ENCODE results near the gene NAA80. TPM values are rescaled to one million over a fixed set of nuclear protein-coding genes. Genes with fewer than 3 reads are reported as not detected.

NAA80 gene
- total RNA-seq, 1 donor from 2014 or later, result 6.3 TPM

- H3K27ac ChIP-seq (ENCODE audit: low read depth, low read length), result peak overlapping the region; percentile 93
- H3K4me3 Mint-ChIP-seq (ENCODE audit: unreplicated experiment), result no peak overlapping the region
- peaks cover 32% of the 10 kb centered on the region for H3K4me1 ChIP-seq (ENCODE audit: insufficient read depth, low read length)
- H3K36me3 Mint-ChIP-seq (ENCODE audit: low read depth, unreplicated experiment), result peaks cover 9% of the 10 kb centered on the region
- DNase-seq (ENCODE audit: low read depth) (peak; percentile 67), FAIRE-seq (no peak)
- H3K9me3 Mint-ChIP-seq (ENCODE audit: unreplicated experiment), result no peaks in the 10 kb centered on the region
- H3K36me3 ChIP-seq (ENCODE audit: insufficient read depth, low read length), result peaks cover 20% of the 10 kb centered on the region
- H3K9ac ChIP-seq (ENCODE audit: low read length), result peak overlapping the region; percentile 92
- H3K27me3 Mint-ChIP-seq (ENCODE audit: low read depth, unreplicated experiment), result no peaks in the 10 kb centered on the region
- no peaks in the 10 kb centered on the region for H3K9me3 ChIP-seq (ENCODE audit: insufficient read depth, low read depth, low read length)
- H3K4me1 Mint-ChIP-seq (ENCODE audit: low read depth, unreplicated experiment), result peaks cover 21% of the 10 kb centered on the region
- TF ChIP-seq EZH2 (IDR thresholded peaks at IDR 0.05; ENCODE audit: insufficient read depth, low read length), result no peak
- TF ChIP-seq, protein P1, sequence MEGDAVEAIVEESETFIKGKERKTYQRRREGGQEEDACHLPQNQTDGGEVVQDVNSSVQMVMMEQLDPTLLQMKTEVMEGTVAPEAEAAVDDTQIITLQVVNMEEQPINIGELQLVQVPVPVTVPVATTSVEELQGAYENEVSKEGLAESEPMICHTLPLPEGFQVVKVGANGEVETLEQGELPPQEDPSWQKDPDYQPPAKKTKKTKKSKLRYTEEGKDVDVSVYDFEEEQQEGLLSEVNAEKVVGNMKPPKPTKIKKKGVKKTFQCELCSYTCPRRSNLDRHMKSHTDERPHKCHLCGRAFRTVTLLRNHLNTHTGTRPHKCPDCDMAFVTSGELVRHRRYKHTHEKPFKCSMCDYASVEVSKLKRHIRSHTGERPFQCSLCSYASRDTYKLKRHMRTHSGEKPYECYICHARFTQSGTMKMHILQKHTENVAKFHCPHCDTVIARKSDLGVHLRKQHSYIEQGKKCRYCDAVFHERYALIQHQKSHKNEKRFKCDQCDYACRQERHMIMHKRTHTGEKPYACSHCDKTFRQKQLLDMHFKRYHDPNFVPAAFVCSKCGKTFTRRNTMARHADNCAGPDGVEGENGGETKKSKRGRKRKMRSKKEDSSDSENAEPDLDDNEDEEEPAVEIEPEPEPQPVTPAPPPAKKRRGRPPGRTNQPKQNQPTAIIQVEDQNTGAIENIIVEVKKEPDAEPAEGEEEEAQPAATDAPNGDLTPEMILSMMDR (IDR thresholded peaks at IDR 0.05; ENCODE audit: insufficient read depth, low read depth, low read length), result peak; percentile 68
- H3K4me3 ChIP-seq (ENCODE audit: insufficient read depth, low read depth, low read length), result peak overlapping the region; percentile 55
- no peaks in the 10 kb centered on the region for H3K27me3 ChIP-seq (ENCODE audit: insufficient read depth, low read length)
- H4K20me1 ChIP-seq (ENCODE audit: insufficient read depth, low read length), result peaks cover 19% of the 10 kb centered on the region
- H3K27ac Mint-ChIP-seq (ENCODE audit: unreplicated experiment), result peak overlapping the region; percentile 87
- H3K79me2 ChIP-seq (ENCODE audit: insufficient read depth, low read length), result peaks cover 17% of the 10 kb centered on the region
- H3K4me2 ChIP-seq (ENCODE audit: low read length), result peak overlapping the region; percentile 82
- peak overlapping the region; percentile 43 for H2AFZ ChIP-seq (ENCODE audit: low read depth, low read length)
Observed at GRCh38 chr3:50260027-50260941, 38.9 kb downstream of the NAA80 start.

- peaks cover 26% of the 10 kb centered on the region for H4K20me1 ChIP-seq (ENCODE audit: insufficient read depth, low read length)
- H3K27ac ChIP-seq (ENCODE audit: low read depth, low read length), result peak overlapping the region; percentile 31
- H3K4me3 ChIP-seq (ENCODE audit: insufficient read depth, low read depth, low read length), result no peak overlapping the region
- Mint-ChIP-seq H3K27me3 (ENCODE audit: low read depth, unreplicated experiment) (no peaks in the 10 kb centered on the region), H3K27ac (ENCODE audit: unreplicated experiment) (peak overlapping the region; percentile 87), H3K4me3 (ENCODE audit: unreplicated experiment) (peak overlapping the region; percentile 64), H3K36me3 (ENCODE audit: low read depth, unreplicated experiment) (peaks cover 9% of the 10 kb centered on the region), H3K9me3 (ENCODE audit: unreplicated experiment) (no peaks in the 10 kb centered on the region), H3K4me1 (ENCODE audit: low read depth, unreplicated experiment) (peaks cover 17% of the 10 kb centered on the region)
- H2AFZ ChIP-seq (ENCODE audit: low read depth, low read length), result no peak overlapping the region
- peaks cover 24% of the 10 kb centered on the region for H3K79me2 ChIP-seq (ENCODE audit: insufficient read depth, low read length)
- no peaks in the 10 kb centered on the region for H3K9me3 ChIP-seq (ENCODE audit: insufficient read depth, low read depth, low read length)
- DNase-seq (ENCODE audit: low read depth) (no peak), FAIRE-seq (no peak)
- peaks cover 20% of the 10 kb centered on the region for H3K36me3 ChIP-seq (ENCODE audit: insufficient read depth, low read length)
- H3K9ac ChIP-seq (ENCODE audit: low read length), result peak overlapping the region; percentile 64
- TF ChIP-seq EZH2 (IDR thresholded peaks at IDR 0.05; ENCODE audit: insufficient read depth, low read length), result no peak
- TF ChIP-seq, protein P1 (IDR thresholded peaks at IDR 0.05; ENCODE audit: insufficient read depth, low read depth, low read length), result no peak
- H3K4me2 ChIP-seq (ENCODE audit: low read length), result peak overlapping the region; percentile 82
- no peaks in the 10 kb centered on the region for H3K27me3 ChIP-seq (ENCODE audit: insufficient read depth, low read length)
- H3K4me1 ChIP-seq (ENCODE audit: insufficient read depth, low read length), result peaks cover 34% of the 10 kb centered on the region
Observed at GRCh38 chr3:50259432-50260026, 39.7 kb downstream of the NAA80 start.

Data from astrocyte (in vitro differentiated cells and primary cell).